ENCODE measurements around the gene HES6. TPM values are rescaled to one million over a fixed set of nuclear protein-coding genes. Genes with fewer than 3 reads are reported as not detected.

HES6 gene
- total RNA-seq, 6 donors from 2014 or later, result 5.2 to 15.8 (median 9.4) TPM

GRCh38 chr2:238220892-238221521, 18.8 kb downstream of the HES6 start:
- Histone ChIP-seq H3K27me3 (no peaks in the 10 kb centered on the region), H3K4me1 (no peaks in the 10 kb centered on the region), H3K27ac (no peak overlapping the region), H3K36me3 (peaks cover 0 to 8% (median under 1%) of the 10 kb centered on the region in 4 donors), H3K4me3 (peak overlapping the region in 1 of 4 donors; percentile 18), H3K9me3 (no peaks in the 10 kb centered on the region)
- TF ChIP-seq POLR2AphosphoS5 (IDR thresholded peaks at IDR 0.05) (no peak), EP300 (IDR thresholded peaks at IDR 0.05) (no peak), CTCF (IDR thresholded peaks at IDR 0.05) (no peak), POLR2A (IDR thresholded peaks at IDR 0.05) (no peak)
- peak; percentile 49 to 86 for ATAC-seq (ENCODE audit: low FRiP score in 2 of 2)
- WGBS, 2 donors, result 87 to 89% methylated on average over 3 to 22 of the region's 23 CpGs
- peak in 1 of 2 donors; percentile 78 for DNase-seq

GRCh38 chr2:238220274-238220891, 19.5 kb downstream of the HES6 start:
- Histone ChIP-seq H3K27me3 (no peaks in the 10 kb centered on the region), H3K4me1 (no peaks in the 10 kb centered on the region), H3K9me3 (no peaks in the 10 kb centered on the region), H3K36me3 (peaks cover 0 to 8% (median 0%) of the 10 kb centered on the region in 4 donors), H3K27ac (no peak overlapping the region), H3K4me3 (peak overlapping the region in 1 of 4 donors; percentile 18)
- ATAC-seq (ENCODE audit: low FRiP score in 2 of 2) (peak in 1 of 2 donors; percentile 7), DNase-seq (no peak)
- 89 to 91% methylated on average over 9 to 10 of the region's 10 CpGs for WGBS, 2 donors
- TF ChIP-seq POLR2AphosphoS5 (IDR thresholded peaks at IDR 0.05) (no peak), POLR2A (IDR thresholded peaks at IDR 0.05) (no peak), EP300 (IDR thresholded peaks at IDR 0.05) (no peak), CTCF (IDR thresholded peaks at IDR 0.05) (no peak)

GRCh38 chr2:238216651-238217184, 23.1 kb downstream of the HES6 start:
- TF ChIP-seq POLR2A (IDR thresholded peaks at IDR 0.05), result no peak
- TF ChIP-seq EP300 (IDR thresholded peaks at IDR 0.05), result no peak
- TF ChIP-seq CTCF (IDR thresholded peaks at IDR 0.05), result no peak
- no peak for TF ChIP-seq POLR2AphosphoS5 (IDR thresholded peaks at IDR 0.05)
- Histone ChIP-seq H3K27ac (no peak overlapping the region), H3K27me3 (no peaks in the 10 kb centered on the region), H3K9me3 (no peaks in the 10 kb centered on the region), H3K36me3 (no peaks in the 10 kb centered on the region), H3K4me3 (no peak overlapping the region), H3K4me1 (no peaks in the 10 kb centered on the region)
- ATAC-seq (ENCODE audit: low FRiP score in 2 of 2), result no peak
- DNase-seq, result no peak
- WGBS, 2 donors, result 88 to 100% methylated on average over 1 to 2 of the region's 2 CpGs

GRCh38 chr2:238207006-238207405, 32.8 kb downstream of the HES6 start:
- ATAC-seq (ENCODE audit: low FRiP score in 2 of 2) (no peak), DNase-seq (no peak)
- Histone ChIP-seq H3K4me3 (no peak overlapping the region), H3K27ac (peak overlapping the region in 3 of 4 donors; percentile 6 to 67 (median 59)), H3K9me3 (no peaks in the 10 kb centered on the region), H3K27me3 (no peaks in the 10 kb centered on the region), H3K36me3 (no peaks in the 10 kb centered on the region), H3K4me1 (peaks cover 8 to 19% (median 13%) of the 10 kb centered on the region in 4 donors)
- 56 to 60% methylated on average over 7 of the region's 7 CpGs for WGBS, 2 donors
- TF ChIP-seq POLR2A (IDR thresholded peaks at IDR 0.05), result no peak
- no peak for TF ChIP-seq EP300 (IDR thresholded peaks at IDR 0.05)
- no peak for TF ChIP-seq CTCF (IDR thresholded peaks at IDR 0.05)
- TF ChIP-seq POLR2AphosphoS5 (IDR thresholded peaks at IDR 0.05), result no peak

All from upper lobe of left lung (tissue), 6 donors.